ENCODE measurements around the gene NCAM2. TPM values are rescaled to one million over a fixed set of nuclear protein-coding genes. Genes with fewer than 3 reads are reported as not detected.

NCAM2 gene
- total and polyA plus RNA-seq, 2 experiments from 2014 or later = 0.36 to 0.83 TPM

- Mint-ChIP-seq H3K4me1 (no peaks in the 10 kb centered on the region), H3K27me3 (ENCODE audit: insufficient read depth, low read depth, poor library complexity) (no peaks in the 10 kb centered on the region), H3K27ac (no peak overlapping the region), H3K4me3 (no peak overlapping the region), H3K9me3 (peaks cover 15% of the 10 kb centered on the region), H3K36me3 (ENCODE audit: low read depth) (peaks cover 3% of the 10 kb centered on the region; the same call in 1 of the 3 replicates)
- no peaks in the 10 kb centered on the region; the same call in 1 of the 2 replicates for H3K9me2 ChIP-seq (ENCODE audit: insufficient read depth)
- no peaks in the 10 kb centered on the region for H3F3A ChIP-seq (replicated peaks; ENCODE audit: low read depth)
- no peak overlapping the region for H3K4me2 ChIP-seq
- H4K20me1 ChIP-seq (replicated peaks; ENCODE audit: insufficient read depth) = no peaks in the 10 kb centered on the region
- H3K27ac ChIP-seq (ENCODE audit: low read depth) = no peak overlapping the region
- no peaks in the 10 kb centered on the region for H3K79me2 ChIP-seq (replicated peaks; ENCODE audit: insufficient read depth)
- ATAC-seq (no peak), DNase-seq (ENCODE audit: low spot score) (no peak)
- H3K36me3 ChIP-seq (ENCODE audit: insufficient read depth) = no peaks in the 10 kb centered on the region
- no peaks in the 10 kb centered on the region for H3K4me1 ChIP-seq (ENCODE audit: insufficient read depth)
- no peak for TF ChIP-seq ETS1 (IDR thresholded peaks at IDR 0.05)
- TF ChIP-seq EZH2 (IDR thresholded peaks at IDR 0.05; ENCODE audit: low read depth, unreplicated experiment) = no peak
- no peak for TF ChIP-seq JUNB (IDR thresholded peaks at IDR 0.05; ENCODE audit: unreplicated experiment)
- TF ChIP-seq REST (IDR thresholded peaks at IDR 0.05; ENCODE audit: unreplicated experiment) = no peak
- TF ChIP-seq ZNF462 (CRISPR knock-in tag; IDR thresholded peaks at IDR 0.05) = no peak
- TF ChIP-seq ZNF331 (CRISPR knock-in tag; IDR thresholded peaks at IDR 0.05; ENCODE audit: low read depth) = no peak
- no peak for TF ChIP-seq EZH2phosphoT487 (IDR thresholded peaks at IDR 0.05; ENCODE audit: unreplicated experiment)
- no peak for TF ChIP-seq CTCF (conservative IDR thresholded peaks at IDR 0.05; ENCODE audit: low read depth in 2 of 2)
- TF ChIP-seq CREB1 (CRISPR knock-in tag; IDR thresholded peaks at IDR 0.05; ENCODE audit: low read depth) = no peak
- no peak for TF ChIP-seq ZNF114 (CRISPR knock-in tag; IDR thresholded peaks at IDR 0.05)
- no peak for TF ChIP-seq NANOG (IDR thresholded peaks at IDR 0.05; ENCODE audit: borderline replicate concordance)
- TF ChIP-seq STAT1 (IDR thresholded peaks at IDR 0.05; ENCODE audit: unreplicated experiment) = no peak
- no peak for TF ChIP-seq POLR2AphosphoS5 (IDR thresholded peaks at IDR 0.05; ENCODE audit: low read depth)
- no peaks in the 10 kb centered on the region for H3K27me3 ChIP-seq (ENCODE audit: insufficient read depth)
- H3K4me3 ChIP-seq = no peak overlapping the region
- H2AFZ ChIP-seq = no peak overlapping the region
Observed at GRCh38 chr21:21345872-21346271, 347.7 kb downstream of the NCAM2 start.

Measured in GM23338 (cell line).